Right cardiac atrium (tissue), 5 donors: Measurements from ENCODE around the gene WWOX. TPM values are rescaled to one million over a fixed set of nuclear protein-coding genes. Genes with fewer than 3 reads are reported as not detected.

Experiments used
- ATAC-seq, 2 donors: fragments of 200-7000 bp; cut with Tn5 transposase; one replicate each; pipeline versions ENCODE4 v1.8.0 to v1.9.1; 2020; ENCODE audit warnings: moderate library complexity in 2 of 2, mild to moderate bottlenecking in 1 of 2
- DNase-seq, 3 donors: peaks; one replicate each; pipeline ENCODE4 v3.0.0-alpha.2; 2020
- H3K27ac ChIP-seq: one replicate; pipeline ENCODE4 v1.5.1; 2013; ENCODE audit warnings: mild to moderate bottlenecking, low read length, control low read depth, moderate library complexity
- H3K27me3 ChIP-seq: one replicate; pipeline ENCODE4 v1.6.1; 2013; ENCODE audit not compliant: control insufficient read depth, insufficient read depth
- H3K4me1 ChIP-seq: one replicate; pipeline ENCODE4 v1.6.1; 2013; ENCODE audit warnings: low read length; ENCODE audit not compliant: control insufficient read depth, insufficient read depth
- H3K4me3 ChIP-seq: one replicate; pipeline ENCODE4 v1.5.1; 2013; ENCODE audit warnings: low read length, control low read depth
- H3K9me3 ChIP-seq: one replicate; pipeline ENCODE4 v1.6.1; 2013; ENCODE audit warnings: low read length; ENCODE audit not compliant: control insufficient read depth
- WGBS: extraction: QIAGEN DNeasy Blood & Tissue Kit; methylation state at CpG from one replicate; pipeline ENCODE4 v1.1.7; 2013; 5-methylcytosine and 5-hydroxymethylcytosine counted together
- intact Hi-C, 4 donors: fragments of 100-400 bp; cut with DNase I; formaldehyde crosslinking; loops; one replicate each; pipeline versions ENCODE4 v1.11.0 to v1.14.0; 2022 to 2023
- polyA plus RNA-seq: library from polyadenylated mRNA; stranded (reverse); fragments of 200-250 nt; gene quantifications from one replicate; pipeline ENCODE4 v1.2.3, GENCODE V29; 2013
- total RNA-seq, 4 donors: library from RNA; stranded (reverse); fragmentation: NEBNext Ultra II Directional; extraction: Animal tissue kit (Norgen Biotek cat#: 25700); gene quantifications; one replicate each; pipeline ENCODE4 v1.2.1, GENCODE V29; 2021
- donor health status: healthy with polysubstance abuse.
- donor health status: DM: no; HTN: yes; CAD: no.
- donor health status: DM: no; HTN: no; CAD: no.
- donor health status: DM: no; HTN: yes; CAD: no; lungs with severe emphysema.
- donor health status: DM: yes; HTN: yes; CAD: no.

WWOX gene
- total and polyA plus RNA-seq, 5 donors: 6.0 to 14.9 (median 13.1) TPM

GRCh38 chr16:78916928-78917545 is 817.6 kb downstream of the WWOX start:
- Histone ChIP-seq H3K27me3 (no peaks in the 10 kb centered on the region), H3K27ac (no peak overlapping the region), H3K4me1 (no peaks in the 10 kb centered on the region), H3K4me3 (no peak overlapping the region), H3K9me3 (no peaks in the 10 kb centered on the region)
- DNase-seq (no peak), ATAC-seq (no peak)
- intact Hi-C loops: no loop called here
- 79% methylated on average over 7 of the region's 7 CpGs for WGBS

GRCh38 chr16:78918805-78919305 is 819.4 kb downstream of the WWOX start:
- Histone ChIP-seq H3K4me1 (no peaks in the 10 kb centered on the region), H3K27me3 (no peaks in the 10 kb centered on the region), H3K27ac (no peak overlapping the region), H3K4me3 (no peak overlapping the region), H3K9me3 (no peaks in the 10 kb centered on the region)
- intact Hi-C loops: no loop called here
- DNase-seq: no peak
- ATAC-seq: no peak
- 87% methylated on average over 8 of the region's 8 CpGs for WGBS

GRCh38 chr16:78919852-78920251 is 820.4 kb downstream of the WWOX start:
- Histone ChIP-seq H3K27me3 (no peaks in the 10 kb centered on the region), H3K4me3 (no peak overlapping the region), H3K27ac (no peak overlapping the region), H3K4me1 (no peaks in the 10 kb centered on the region), H3K9me3 (no peaks in the 10 kb centered on the region)
- 79% methylated on average over 8 of the region's 8 CpGs for WGBS
- DNase-seq: no peak
- no peak for ATAC-seq
- intact Hi-C loops: no loop called here

GRCh38 chr16:78920621-78921020 is 821.2 kb downstream of the WWOX start:
- H3K9me3 ChIP-seq: no peaks in the 10 kb centered on the region
- DNase-seq (no peak), ATAC-seq (no peak)
- no peaks in the 10 kb centered on the region for H3K27me3 ChIP-seq
- no peak overlapping the region for H3K27ac ChIP-seq
- intact Hi-C loops: no loop called here
- H3K4me3 ChIP-seq: no peak overlapping the region
- 34% methylated on average over 3 of the region's 3 CpGs for WGBS
- H3K4me1 ChIP-seq: no peaks in the 10 kb centered on the region

- Histone ChIP-seq H3K9me3 (no peaks in the 10 kb centered on the region), H3K27me3 (no peaks in the 10 kb centered on the region), H3K4me3 (no peak overlapping the region), H3K4me1 (no peaks in the 10 kb centered on the region), H3K27ac (no peak overlapping the region)
- 67% methylated on average over 8 of the region's 8 CpGs for WGBS
- intact Hi-C loops: no loop called here
- DNase-seq (peak in 1 of 3 donors; percentile 65), ATAC-seq (no peak)
Measured at GRCh38 chr16:78925083-78925767, 825.8 kb downstream of the WWOX start.

- Histone ChIP-seq H3K4me1 (no peaks in the 10 kb centered on the region), H3K27ac (no peak overlapping the region), H3K9me3 (no peaks in the 10 kb centered on the region), H3K4me3 (no peak overlapping the region), H3K27me3 (no peaks in the 10 kb centered on the region)
- WGBS: 95% methylated on average over 5 of the region's 5 CpGs
- no peak for ATAC-seq
- DNase-seq: peak in 1 of 3 donors; percentile 36
- intact Hi-C loops: no loop called here
Measured at GRCh38 chr16:78926723-78927210, 827.3 kb downstream of the WWOX start.

- H3K9me3 ChIP-seq: no peaks in the 10 kb centered on the region
- no peak overlapping the region for H3K4me3 ChIP-seq
- ATAC-seq (no peak), DNase-seq (no peak)
- H3K27me3 ChIP-seq: no peaks in the 10 kb centered on the region
- no peak overlapping the region for H3K27ac ChIP-seq
- intact Hi-C loops: no loop called here
- H3K4me1 ChIP-seq: no peaks in the 10 kb centered on the region
- 87% methylated on average over 4 of the region's 4 CpGs for WGBS
Measured at GRCh38 chr16:78927766-78928165, 828.3 kb downstream of the WWOX start.

- intact Hi-C loops: no loop called here
- 84% methylated on average over 7 of the region's 7 CpGs for whole genome bisulfite sequencing
- H3K9me3 ChIP-seq: no peaks in the 10 kb centered on the region
- no peaks in the 10 kb centered on the region for H3K27me3 ChIP-seq
- ATAC-seq (no peak), DNase-seq (no peak)
- H3K4me3 ChIP-seq: no peak overlapping the region
- no peak overlapping the region for H3K27ac ChIP-seq
- no peaks in the 10 kb centered on the region for H3K4me1 ChIP-seq
Measured at GRCh38 chr16:78929841-78930240, 830.4 kb downstream of the WWOX start.

GRCh38 chr16:78930561-78930960 is 831.1 kb downstream of the WWOX start:
- Histone ChIP-seq H3K9me3 (no peaks in the 10 kb centered on the region), H3K4me3 (no peak overlapping the region), H3K4me1 (no peaks in the 10 kb centered on the region), H3K27me3 (no peaks in the 10 kb centered on the region), H3K27ac (no peak overlapping the region)
- no peak for ATAC-seq
- intact Hi-C loops: no loop called here
- WGBS: 78% methylated on average over 4 of the region's 4 CpGs
- DNase-seq: no peak

- 97% methylated on average over 2 of the region's 2 CpGs for WGBS
- Histone ChIP-seq H3K9me3 (no peaks in the 10 kb centered on the region), H3K27ac (no peak overlapping the region), H3K4me1 (no peaks in the 10 kb centered on the region), H3K27me3 (no peaks in the 10 kb centered on the region), H3K4me3 (no peak overlapping the region)
- intact Hi-C loops: no loop called here
- DNase-seq (no peak), ATAC-seq (no peak)
Measured at GRCh38 chr16:78931267-78931666, 831.8 kb downstream of the WWOX start.

GRCh38 chr16:78931678-78932077 is 832.2 kb downstream of the WWOX start:
- WGBS: 85% methylated on average over 4 of the region's 4 CpGs
- no peaks in the 10 kb centered on the region for H3K9me3 ChIP-seq
- no peak for ATAC-seq
- DNase-seq: no peak
- no peak overlapping the region for H3K4me3 ChIP-seq
- intact Hi-C loops: no loop called here
- H3K27ac ChIP-seq: no peak overlapping the region
- H3K27me3 ChIP-seq: no peaks in the 10 kb centered on the region
- no peaks in the 10 kb centered on the region for H3K4me1 ChIP-seq
